Mesenchymal stem cell (in vitro differentiated cells and primary cell): ENCODE data around the gene KIF1A.
"Not testable (repeated sequence)": the region's sequence is repeated elsewhere in the genome, so short reads cannot be mapped to it uniquely, and the experiment has no call there.

Source experiments
- DNase-seq: peaks from one replicate; pipeline ENCODE4 v3.0.0-alpha.2; 2013
- H2AFZ ChIP-seq: one replicate; pipeline ENCODE4 v1.6.1; 2013; ENCODE audit warnings: low read depth, mild to moderate bottlenecking, control low read depth, inconsistent platforms, low read length, moderate library complexity
- H2AK5ac ChIP-seq: 2 replicates; pipeline ENCODE4 v1.6.1; 2013; ENCODE audit warnings: low read length, moderate library complexity, mild to moderate bottlenecking, inconsistent platforms; ENCODE audit not compliant: severe bottlenecking
- H2BK120ac ChIP-seq: one replicate; pipeline ENCODE4 v1.6.1; 2013; ENCODE audit warnings: low read depth, mild to moderate bottlenecking, inconsistent platforms, low read length, moderate library complexity
- H2BK12ac ChIP-seq, 2 experiments: one replicate each; pipeline ENCODE4 v1.6.1; 2013; ENCODE audit warnings: inconsistent platforms in 2 of 2, low read length in 2 of 2, mild to moderate bottlenecking in 2 of 2, moderate library complexity in 2 of 2, control low read depth in 1 of 2
- H2BK15ac ChIP-seq: one replicate; pipeline ENCODE4 v1.6.1; 2013; ENCODE audit warnings: mild to moderate bottlenecking, low read depth, inconsistent platforms; ENCODE audit not compliant: poor library complexity, severe bottlenecking
- H2BK5ac ChIP-seq: 2 replicates; pipeline ENCODE4 v1.6.1; 2013; ENCODE audit warnings: low read depth, mild to moderate bottlenecking, low read length, control low read depth, inconsistent platforms; ENCODE audit not compliant: poor library complexity, severe bottlenecking
- H3K14ac ChIP-seq, 2 experiments: one replicate each; pipeline ENCODE4 v1.6.1; 2013; ENCODE audit warnings: inconsistent platforms in 2 of 2, low read length in 2 of 2, control low read depth in 1 of 2, mild to moderate bottlenecking in 1 of 2, moderate library complexity in 1 of 2
- H3K18ac ChIP-seq, 2 experiments: one replicate each; pipeline ENCODE4 v1.6.1; 2013; ENCODE audit warnings: inconsistent platforms in 2 of 2, low read length in 2 of 2, control low read depth in 1 of 2, low read depth in 1 of 2, mild to moderate bottlenecking in 1 of 2
- H3K23ac ChIP-seq, 2 experiments: one replicate each; pipeline ENCODE4 v1.6.1; 2013; ENCODE audit warnings: inconsistent platforms in 2 of 2, low read length in 2 of 2, mild to moderate bottlenecking in 2 of 2, moderate library complexity in 2 of 2, control low read depth in 1 of 2
- H3K27ac ChIP-seq: 2 replicates; pipeline ENCODE4 v1.5.1; 2013; ENCODE audit warnings: mild to moderate bottlenecking, moderate library complexity, low read length, control low read depth, inconsistent platforms; ENCODE audit not compliant: poor library complexity, severe bottlenecking
- H3K27me3 ChIP-seq, 2 experiments: 2 replicates each; pipeline versions ENCODE4 v1.6.1 to v1.7.0; 2013; ENCODE audit warnings: low read length in 2 of 2, mild to moderate bottlenecking in 2 of 2, moderate library complexity in 2 of 2, control low read depth in 1 of 2, inconsistent platforms in 1 of 2; ENCODE audit not compliant: control insufficient read depth in 1 of 2, insufficient read depth in 1 of 2
- H3K36me3 ChIP-seq, 2 experiments: 2 replicates each; pipeline versions ENCODE4 v1.6.1 to v1.7.0; 2013; ENCODE audit warnings: low read length in 2 of 2, control low read depth in 1 of 2, inconsistent platforms in 1 of 2, low read depth in 1 of 2, mild to moderate bottlenecking in 1 of 2; ENCODE audit not compliant: insufficient read depth in 2 of 2, control insufficient read depth in 1 of 2
- H3K4ac ChIP-seq, 2 experiments: one replicate each; pipeline ENCODE4 v1.6.1; 2013; ENCODE audit warnings: inconsistent platforms in 2 of 2, low read length in 2 of 2, mild to moderate bottlenecking in 2 of 2, moderate library complexity in 2 of 2, control low read depth in 1 of 2, low read depth in 1 of 2
- H3K4me1 ChIP-seq: 2 replicates; pipeline ENCODE4 v1.6.1; 2013; ENCODE audit warnings: low read depth, low read length, control low read depth; ENCODE audit not compliant: control insufficient read depth, insufficient read depth
- H3K4me2 ChIP-seq: 2 replicates; pipeline ENCODE4 v1.6.1; 2013; ENCODE audit warnings: low read length, mild to moderate bottlenecking, inconsistent platforms; ENCODE audit not compliant: poor library complexity, severe bottlenecking
- H3K4me3 ChIP-seq, 2 experiments: 2 replicates each; pipeline versions ENCODE4 v1.5.1 to v1.7.0; 2013; ENCODE audit warnings: low read length in 2 of 2, mild to moderate bottlenecking in 2 of 2, control low read depth in 1 of 2, low read depth in 1 of 2; ENCODE audit not compliant: insufficient read depth in 1 of 2
- H3K79me1 ChIP-seq: replicated peaks from 2 replicates; pipeline ENCODE4 v1.6.1; 2013; ENCODE audit warnings: mild to moderate bottlenecking, control low read depth, low read length, inconsistent platforms; ENCODE audit not compliant: poor library complexity, severe bottlenecking
- H3K9ac ChIP-seq: 2 replicates; pipeline ENCODE4 v1.7.0; 2013; ENCODE audit warnings: mild to moderate bottlenecking, low read length, moderate library complexity
- H3K9me3 ChIP-seq: 2 replicates; pipeline ENCODE4 v1.7.0; 2013; ENCODE audit warnings: mild to moderate bottlenecking, low read length; ENCODE audit not compliant: control insufficient read depth
- H4K8ac ChIP-seq: one replicate; pipeline ENCODE4 v1.6.1; 2013; ENCODE audit warnings: inconsistent platforms, mild to moderate bottlenecking, low read length, moderate library complexity
- H4K91ac ChIP-seq: one replicate; pipeline ENCODE4 v1.6.1; 2013; ENCODE audit warnings: mild to moderate bottlenecking, low read length, inconsistent platforms
- WGBS: methylation state at CpG from one replicate; pipeline ENCODE4 v1.1.7; 2013; ENCODE audit warnings: mixed read lengths; 5-methylcytosine and 5-hydroxymethylcytosine counted together

The KIF1A gene

DNA sequence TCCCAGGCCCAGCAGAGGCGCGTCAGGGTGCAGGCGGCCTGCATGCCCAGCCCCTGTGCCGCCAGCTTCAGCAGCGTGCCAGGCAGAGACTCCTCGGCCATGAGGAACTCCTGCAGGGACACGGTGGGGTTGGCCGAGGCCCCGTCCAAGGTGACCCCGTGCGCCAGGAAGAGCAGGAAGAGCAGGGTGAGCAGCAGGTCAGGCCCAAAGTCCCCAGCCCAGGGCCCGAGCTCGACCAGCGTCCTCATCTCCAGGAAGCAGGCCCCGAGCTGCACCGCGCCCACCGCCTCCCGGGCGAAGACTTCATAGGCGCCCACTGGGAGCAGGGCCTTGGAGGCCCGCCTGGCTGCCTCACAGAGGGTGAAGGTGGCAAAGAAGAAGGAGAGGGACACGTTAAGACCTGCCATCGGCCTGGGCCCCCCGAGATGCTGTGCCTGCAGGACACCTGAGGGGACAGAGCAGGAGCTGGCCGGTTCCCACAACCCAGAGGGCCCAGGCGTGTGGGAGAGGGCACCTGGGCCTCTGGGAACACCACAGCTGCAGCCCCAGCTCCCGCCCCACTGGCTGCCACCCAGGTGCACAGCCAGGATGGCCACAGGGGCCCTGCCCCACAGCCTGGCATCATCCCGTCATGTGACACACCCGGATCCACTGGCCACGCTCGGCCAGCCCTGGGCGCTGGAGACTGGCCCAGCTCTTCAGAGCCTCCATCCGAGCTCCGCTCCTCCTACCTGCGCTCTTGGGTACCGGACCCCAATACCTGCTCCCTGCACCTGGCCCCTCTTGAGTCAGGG, 137.4 kb downstream of the KIF1A start, which contains the start of gene AQP12B:
AQP12B (minus strand) TSS at position 455 of the 794 bp plus-strand sequence; CDS start at position 407, 48 bp downstream.
- H3K27ac ChIP-seq, H2BK12ac ChIP-seq, H2BK5ac ChIP-seq, H4K8ac ChIP-seq, H3K79me1 ChIP-seq, H3K18ac ChIP-seq, H2AK5ac ChIP-seq, DNase-seq, H3K9ac ChIP-seq, H4K91ac ChIP-seq, H3K4ac ChIP-seq, H3K4me2 ChIP-seq, H3K4me3 ChIP-seq, H2BK15ac ChIP-seq, H3K4me1 ChIP-seq, H3K9me3 ChIP-seq, H3K36me3 ChIP-seq, H2BK120ac ChIP-seq, H2AFZ ChIP-seq, H3K14ac ChIP-seq, H3K23ac ChIP-seq: not testable (repeated sequence)
- 83% methylated on average over 9 of the region's 37 CpGs for WGBS
- H3K27me3 ChIP-seq: peaks cover 0 to 27% of the 10 kb centered on the region in 2 experiments

GRCh38 chr2:240680185-240680584, 139.8 kb downstream of the KIF1A start:
- not testable (repeated sequence) for H3K36me3 ChIP-seq, H3K4ac ChIP-seq, H2BK12ac ChIP-seq, H2AFZ ChIP-seq, H3K79me1 ChIP-seq, H3K9me3 ChIP-seq, H2BK15ac ChIP-seq, H4K91ac ChIP-seq, H3K4me1 ChIP-seq, DNase-seq, H3K9ac ChIP-seq, H2AK5ac ChIP-seq, H3K4me2 ChIP-seq, H3K4me3 ChIP-seq, H4K8ac ChIP-seq, H3K14ac ChIP-seq, H3K27me3 ChIP-seq, H2BK5ac ChIP-seq, H3K18ac ChIP-seq, H2BK120ac ChIP-seq, H3K27ac ChIP-seq, H3K23ac ChIP-seq
- WGBS: no CpG with 5 or more reads among the region's 11 CpGs

DNA sequence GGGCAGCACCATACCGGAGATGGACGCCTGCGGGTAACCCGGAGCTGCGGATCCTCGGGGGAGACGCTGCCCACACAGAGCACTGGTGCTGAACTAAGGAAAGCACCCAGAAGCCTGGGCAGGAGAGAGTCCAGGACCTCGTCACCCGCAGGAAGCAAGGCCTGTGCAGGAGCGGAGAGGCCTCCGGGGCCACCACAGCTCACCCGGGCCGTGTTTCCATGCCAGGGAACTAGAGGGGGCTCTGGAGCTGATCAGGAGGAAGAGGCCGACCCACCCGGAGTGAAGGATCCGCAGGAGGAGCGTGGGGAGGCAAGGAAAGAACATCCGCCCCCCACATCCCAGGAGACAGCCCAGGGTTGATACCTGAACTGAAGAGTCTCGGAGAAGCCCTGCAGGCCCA, 141.1 kb downstream of the KIF1A start:
- H2AFZ ChIP-seq, H3K4me1 ChIP-seq, DNase-seq, H3K27ac ChIP-seq, H3K18ac ChIP-seq, H3K4me2 ChIP-seq, H3K36me3 ChIP-seq, H2AK5ac ChIP-seq, H2BK5ac ChIP-seq, H4K91ac ChIP-seq, H3K27me3 ChIP-seq, H2BK12ac ChIP-seq, H3K4me3 ChIP-seq, H3K9ac ChIP-seq, H3K79me1 ChIP-seq, H3K14ac ChIP-seq, H2BK15ac ChIP-seq, H3K9me3 ChIP-seq, H3K23ac ChIP-seq, H2BK120ac ChIP-seq, H4K8ac ChIP-seq, H3K4ac ChIP-seq: not testable (repeated sequence)
- WGBS: no CpG with 5 or more reads among the region's 19 CpGs

- H3K4me2 ChIP-seq, H3K36me3 ChIP-seq, H3K4me1 ChIP-seq, H3K4me3 ChIP-seq, H3K27ac ChIP-seq, H4K8ac ChIP-seq, H2BK12ac ChIP-seq, H3K4ac ChIP-seq, H2BK5ac ChIP-seq, H3K9ac ChIP-seq, H3K23ac ChIP-seq, H2AK5ac ChIP-seq, H2BK120ac ChIP-seq, H3K14ac ChIP-seq, H3K18ac ChIP-seq, DNase-seq, H2AFZ ChIP-seq, H3K9me3 ChIP-seq, H4K91ac ChIP-seq, H2BK15ac ChIP-seq, H3K79me1 ChIP-seq: not testable (repeated sequence)
- peaks cover 5 to 16% of the 10 kb centered on the region in 2 experiments for H3K27me3 ChIP-seq
- WGBS: no CpG with 5 or more reads among the region's 14 CpGs
Observed at GRCh38 chr2:240678043-240678442, 142.0 kb downstream of the KIF1A start.
